GM12891 (cell line): Measurements from ENCODE around the gene POLD2.
"Not testable (repeated sequence)": the region's sequence is repeated elsewhere in the genome, so short reads cannot be mapped to it uniquely, and the experiment has no call there.

Experiments
- DNase-seq: peaks from one replicate; pipeline ENCODE4 v3.0.0; 2011; ENCODE audit warnings: low spot score; ENCODE audit not compliant: insufficient read length
- FAIRE-seq: peaks from 2 replicates; lab custom pipeline; 2011; peaks lifted over from hg19 to GRCh38; lab: Jason Lieb, UNC
- PAX5 ChIP-seq: IDR thresholded peaks from 2 replicates; pipeline ENCODE4 v1.6.1; 2011; ENCODE audit warnings: low read length, moderate library complexity, mild to moderate bottlenecking; ENCODE audit not compliant: insufficient read depth, severe bottlenecking
- POLR2A ChIP-seq: IDR thresholded peaks from 2 replicates; pipeline ENCODE4 v1.6.1; 2011; ENCODE audit warnings: low read depth, low read length, control low read depth
- POLR2AphosphoS5 ChIP-seq: IDR thresholded peaks from 2 replicates; pipeline ENCODE4 v1.6.1; 2011; ENCODE audit warnings: low read depth, low read length, control low read depth
- POU2F2 ChIP-seq: IDR thresholded peaks from 2 replicates; pipeline ENCODE4 v1.6.1; 2011; ENCODE audit warnings: low read depth, mild to moderate bottlenecking, control low read depth, low read length, moderate library complexity
- SPI1 ChIP-seq: IDR thresholded peaks from 2 replicates; pipeline ENCODE4 v1.6.1; 2011; ENCODE audit warnings: low read depth, low read length, control low read depth
- TAF1 ChIP-seq: IDR thresholded peaks from 2 replicates; pipeline ENCODE4 v1.6.1; 2011; ENCODE audit warnings: low read depth, low read length, control low read depth

POLD2 gene

DNA sequence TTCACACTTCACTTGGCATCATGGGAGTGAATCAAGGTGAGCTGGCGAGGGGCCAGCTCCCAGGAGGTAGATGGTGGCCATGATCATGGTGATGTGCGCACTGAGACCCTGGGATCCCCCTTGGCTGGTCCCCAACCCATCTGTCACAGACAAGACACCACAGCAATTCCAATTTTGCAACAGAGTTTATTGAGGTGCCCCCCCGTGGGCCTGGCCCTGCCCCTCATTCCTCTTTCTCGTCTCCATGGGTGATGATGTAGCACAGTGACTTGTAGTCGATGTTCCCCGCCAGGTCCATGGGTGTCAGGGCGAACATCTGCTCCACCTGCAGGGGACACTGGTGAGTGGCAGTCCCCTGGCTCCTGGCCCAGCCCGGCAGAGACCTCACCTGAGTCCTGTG lies 15.3 kb upstream of the POLD2 start:
- FAIRE-seq (no peak), DNase-seq (no peak)
- no peak for TF ChIP-seq PAX5
- no peak for TF ChIP-seq POLR2AphosphoS5
- no peak for TF ChIP-seq SPI1
- no peak for TF ChIP-seq POU2F2
- no peak for TF ChIP-seq POLR2A
- no peak for TF ChIP-seq TAF1

DNA sequence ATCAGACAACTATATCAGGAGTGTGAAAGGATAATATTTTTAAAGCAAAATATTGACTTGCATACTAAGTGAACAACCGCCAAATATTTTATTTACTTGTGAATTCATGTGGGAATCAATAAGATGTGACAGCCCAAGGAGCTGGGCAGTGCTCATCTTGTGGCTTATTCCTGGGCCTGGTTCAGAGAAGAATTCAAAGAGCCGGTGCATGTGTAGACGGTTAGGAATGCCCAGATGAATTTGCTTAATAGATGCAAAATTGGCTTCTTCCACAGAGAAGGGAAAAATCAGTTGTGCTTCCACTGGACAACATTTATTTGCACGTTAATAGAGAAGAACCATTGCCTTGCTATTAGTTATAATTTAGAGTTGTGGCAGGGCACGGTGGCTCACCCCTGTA lies 13.4 kb upstream of the POLD2 start:
- FAIRE-seq (no peak), DNase-seq (no peak)
- no peak for TF ChIP-seq TAF1
- no peak for TF ChIP-seq POLR2A
- no peak for TF ChIP-seq POLR2AphosphoS5
- no peak for TF ChIP-seq SPI1
- no peak for TF ChIP-seq PAX5
- no peak for TF ChIP-seq POU2F2

GRCh38 chr7:44134943-44135628 lies 11.7 kb upstream of the POLD2 start:
- FAIRE-seq (no peak), DNase-seq (no peak)
- no peak for TF ChIP-seq TAF1

DNA sequence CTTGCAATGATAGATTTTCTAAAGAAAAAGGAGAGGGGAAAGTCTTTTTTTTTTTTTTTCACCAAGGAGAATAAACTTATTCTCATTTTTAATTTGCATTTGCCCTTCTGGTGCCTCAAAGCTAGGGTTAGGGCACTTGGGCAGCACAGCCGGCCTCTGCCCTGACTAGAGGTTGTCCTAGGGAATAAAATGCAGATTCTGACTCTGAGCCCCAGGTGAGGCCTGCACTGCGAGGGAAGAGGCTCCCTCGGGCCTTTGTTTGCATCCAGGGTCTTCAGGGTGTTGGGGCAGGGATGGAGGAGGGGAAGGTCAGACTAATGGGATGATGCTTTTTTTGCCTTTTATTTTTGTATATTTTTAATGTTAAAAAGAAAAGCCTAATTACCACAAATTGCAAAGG lies 9.9 kb upstream of the POLD2 start:
- no peak for TF ChIP-seq POLR2AphosphoS5
- TF ChIP-seq SPI1, result no peak
- TF ChIP-seq POU2F2, result no peak
- no peak for TF ChIP-seq TAF1
- TF ChIP-seq PAX5, result no peak
- no peak for TF ChIP-seq POLR2A
- FAIRE-seq, result no peak
- DNase-seq, result no peak

DNA sequence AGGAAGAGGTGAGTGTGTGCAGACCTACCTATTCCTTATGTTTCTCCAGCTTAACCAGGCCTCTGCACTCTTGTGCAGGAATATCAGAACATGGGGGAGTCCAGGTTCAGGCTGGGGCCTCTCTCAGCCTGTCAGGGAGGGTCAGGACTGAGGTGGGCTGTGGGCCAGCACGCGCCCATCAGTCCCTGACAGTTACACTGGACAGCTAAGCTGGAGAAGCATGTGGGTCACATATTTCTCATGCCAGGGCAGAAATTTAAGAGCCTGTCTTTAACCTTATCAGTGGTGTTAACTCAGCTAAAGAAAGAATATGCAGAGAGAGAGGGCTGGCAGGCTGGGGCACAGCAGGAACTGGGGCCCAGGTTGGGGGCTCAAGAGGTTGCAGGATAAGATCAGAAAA lies 8.7 kb upstream of the POLD2 start:
- FAIRE-seq (no peak), DNase-seq (no peak)
- TF ChIP-seq POLR2AphosphoS5 (no peak), PAX5 (no peak), SPI1 (no peak), POU2F2 (no peak), TAF1 (no peak), POLR2A (no peak)

- no peak for TF ChIP-seq TAF1
- no peak for TF ChIP-seq POU2F2
- TF ChIP-seq SPI1, result no peak
- FAIRE-seq (peak; percentile 43), DNase-seq (no peak)
Observed at GRCh38 chr7:44131173-44132029, 8.1 kb upstream of the POLD2 start.

DNA sequence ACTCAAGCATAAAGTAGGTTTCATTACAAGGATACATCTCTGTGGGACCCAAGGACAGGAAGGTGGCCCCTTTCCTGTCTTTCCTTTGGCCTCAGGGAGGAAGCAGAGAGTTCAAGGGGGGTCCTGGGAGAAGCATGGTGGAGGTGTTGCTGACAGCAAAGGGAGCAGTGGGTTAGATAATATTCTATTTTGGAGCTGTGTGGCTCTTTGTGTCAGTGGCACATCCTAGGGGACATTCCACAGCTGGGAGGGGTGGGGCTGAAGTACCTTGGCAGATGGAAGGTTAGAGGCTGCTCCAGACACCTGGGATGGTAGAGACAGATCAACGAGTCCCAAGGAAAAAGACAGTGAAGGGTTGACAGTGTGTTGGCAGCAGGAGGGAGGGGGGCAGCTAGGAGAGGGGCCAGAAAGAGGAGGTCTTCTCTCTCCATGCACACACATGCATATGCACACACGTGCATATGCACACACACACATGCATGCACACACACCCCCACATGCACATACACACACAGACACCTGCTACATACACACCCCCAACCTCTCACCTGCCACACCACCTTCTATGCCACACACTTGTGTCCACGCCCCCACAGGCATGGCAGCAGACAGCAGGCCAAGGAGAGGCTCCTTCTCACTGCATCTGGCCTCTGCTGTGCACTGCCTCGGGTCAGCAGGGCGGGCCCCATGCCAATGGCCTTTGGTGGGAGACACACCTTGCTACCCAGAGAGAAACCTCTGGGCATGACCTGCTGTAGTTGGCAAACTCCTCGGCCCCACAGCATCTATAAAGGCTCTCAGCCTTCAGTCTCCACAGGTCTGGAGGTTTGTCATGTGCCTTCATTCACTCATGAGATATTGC lies 5.6 kb upstream of the POLD2 start:
- DNase-seq, result no peak
- no peak for FAIRE-seq
- TF ChIP-seq TAF1 (no peak), SPI1 (no peak), POLR2A (no peak), POLR2AphosphoS5 (no peak), PAX5 (no peak), POU2F2 (no peak)

GRCh38 chr7:44127161-44127560 lies 3.8 kb upstream of the POLD2 start:
- no peak for DNase-seq
- no peak for TF ChIP-seq POLR2AphosphoS5
- no peak for TF ChIP-seq TAF1
- no peak for TF ChIP-seq SPI1
- TF ChIP-seq PAX5, result no peak
- TF ChIP-seq POLR2A, result no peak
- TF ChIP-seq POU2F2, result no peak
- no peak for FAIRE-seq

DNA sequence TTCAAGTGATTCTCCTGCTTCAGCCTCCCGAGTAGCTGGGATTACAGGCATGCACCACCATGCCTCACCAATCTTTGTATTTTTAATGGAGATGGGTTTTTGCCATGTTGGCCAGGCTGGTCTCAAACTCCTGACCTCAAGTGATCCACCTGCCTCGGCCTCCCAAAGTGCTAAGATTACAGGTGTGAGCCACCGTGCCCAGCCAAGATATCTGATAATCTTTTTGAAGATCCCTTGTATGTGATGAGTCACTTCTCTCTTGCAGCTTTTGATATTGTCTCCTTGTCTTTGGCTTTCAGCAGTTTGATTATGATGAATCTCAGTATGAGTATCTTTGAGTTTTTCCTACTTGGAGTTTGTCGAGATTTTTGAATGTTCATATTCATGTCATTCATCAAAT lies 3.2 kb upstream of the POLD2 start:
- not testable (repeated sequence) for FAIRE-seq, DNase-seq

- TF ChIP-seq POU2F2 (no peak), POLR2AphosphoS5 (no peak), PAX5 (no peak), TAF1 (no peak), SPI1 (no peak), POLR2A (no peak)
- FAIRE-seq, result no peak
- no peak for DNase-seq
Observed at GRCh38 chr7:44124822-44125202, 1.5 kb upstream of the POLD2 start.
